ENCODE results near the gene DIS3L. TPM values are rescaled to one million over a fixed set of nuclear protein-coding genes. Genes with fewer than 3 reads are reported as not detected.
"Not testable (repeated sequence)": the region's sequence is repeated elsewhere in the genome, so short reads cannot be mapped to it uniquely, and the experiment has no call there.

DIS3L gene
- total RNA-seq, 1 experiment from 2014 or later, result 31.1 TPM

DNA sequence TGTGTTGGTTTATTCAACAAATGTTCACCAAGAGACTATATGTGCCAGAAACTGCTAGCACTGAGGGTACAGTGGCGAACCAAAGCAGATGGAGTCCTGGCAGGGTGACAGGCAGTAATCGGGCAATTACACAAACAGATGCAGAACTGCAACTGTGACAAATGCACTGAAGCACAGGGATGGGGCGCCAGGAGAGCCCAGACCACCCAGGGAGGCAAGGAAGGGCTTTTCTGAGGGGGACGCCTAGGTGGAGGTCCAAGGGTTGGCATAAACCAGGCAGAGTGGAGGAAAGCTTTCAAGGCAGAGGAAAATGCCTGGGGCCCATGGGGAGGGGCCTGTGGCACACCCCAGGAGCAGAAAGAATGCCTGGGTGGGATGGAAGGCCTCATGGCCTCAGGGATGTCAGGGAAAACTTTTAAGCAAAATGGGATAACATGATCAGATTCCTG lies 5.5 kb downstream of the DIS3L start:
- ATAC-seq (no peak), DNase-seq (ENCODE audit: low read depth, low spot score) (no peak)
- ChIA-PET CTCF (no interaction called here), POLR2A (interaction anchor here (0.8 kb wide), 1 partner anchor 425 kb away, joined by 6 read pairs; no protein-coding TSS in a partner anchor)
- peaks cover 16% of the 10 kb centered on the region for H3K4me1 ChIP-seq (ENCODE audit: control insufficient read depth, insufficient read depth, low read length)
- H3K27me3 ChIP-seq (ENCODE audit: control insufficient read depth, insufficient read depth, low read length), result no peaks in the 10 kb centered on the region
- BruUV-seq (replicated peaks), result no TSS peak
- H3K27ac ChIP-seq (ENCODE audit: low read length), result no peak overlapping the region
- H3K36me3 ChIP-seq (ENCODE audit: control insufficient read depth, insufficient read depth, low read length), result no peaks in the 10 kb centered on the region
- in situ Hi-C loops (cut with HindIII; ENCODE audit: low pct_unique_long_range_greater_than_20kb, low sequenced_read_pairs), result no loop called here
- TF ChIP-seq, protein P1, sequence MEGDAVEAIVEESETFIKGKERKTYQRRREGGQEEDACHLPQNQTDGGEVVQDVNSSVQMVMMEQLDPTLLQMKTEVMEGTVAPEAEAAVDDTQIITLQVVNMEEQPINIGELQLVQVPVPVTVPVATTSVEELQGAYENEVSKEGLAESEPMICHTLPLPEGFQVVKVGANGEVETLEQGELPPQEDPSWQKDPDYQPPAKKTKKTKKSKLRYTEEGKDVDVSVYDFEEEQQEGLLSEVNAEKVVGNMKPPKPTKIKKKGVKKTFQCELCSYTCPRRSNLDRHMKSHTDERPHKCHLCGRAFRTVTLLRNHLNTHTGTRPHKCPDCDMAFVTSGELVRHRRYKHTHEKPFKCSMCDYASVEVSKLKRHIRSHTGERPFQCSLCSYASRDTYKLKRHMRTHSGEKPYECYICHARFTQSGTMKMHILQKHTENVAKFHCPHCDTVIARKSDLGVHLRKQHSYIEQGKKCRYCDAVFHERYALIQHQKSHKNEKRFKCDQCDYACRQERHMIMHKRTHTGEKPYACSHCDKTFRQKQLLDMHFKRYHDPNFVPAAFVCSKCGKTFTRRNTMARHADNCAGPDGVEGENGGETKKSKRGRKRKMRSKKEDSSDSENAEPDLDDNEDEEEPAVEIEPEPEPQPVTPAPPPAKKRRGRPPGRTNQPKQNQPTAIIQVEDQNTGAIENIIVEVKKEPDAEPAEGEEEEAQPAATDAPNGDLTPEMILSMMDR (IDR thresholded peaks at IDR 0.05), result no peak
- no peak for TF ChIP-seq POLR2AphosphoS5 (IDR thresholded peaks at IDR 0.05; ENCODE audit: low read depth, low read length)
- no peak for TF ChIP-seq SIN3A (IDR thresholded peaks at IDR 0.05; ENCODE audit: borderline replicate concordance, insufficient read depth, low read depth, low read length)
- no peak for TF ChIP-seq TCF7L2 (IDR thresholded peaks at IDR 0.05; ENCODE audit: low read depth, low read length)
- TF ChIP-seq, protein P2, sequence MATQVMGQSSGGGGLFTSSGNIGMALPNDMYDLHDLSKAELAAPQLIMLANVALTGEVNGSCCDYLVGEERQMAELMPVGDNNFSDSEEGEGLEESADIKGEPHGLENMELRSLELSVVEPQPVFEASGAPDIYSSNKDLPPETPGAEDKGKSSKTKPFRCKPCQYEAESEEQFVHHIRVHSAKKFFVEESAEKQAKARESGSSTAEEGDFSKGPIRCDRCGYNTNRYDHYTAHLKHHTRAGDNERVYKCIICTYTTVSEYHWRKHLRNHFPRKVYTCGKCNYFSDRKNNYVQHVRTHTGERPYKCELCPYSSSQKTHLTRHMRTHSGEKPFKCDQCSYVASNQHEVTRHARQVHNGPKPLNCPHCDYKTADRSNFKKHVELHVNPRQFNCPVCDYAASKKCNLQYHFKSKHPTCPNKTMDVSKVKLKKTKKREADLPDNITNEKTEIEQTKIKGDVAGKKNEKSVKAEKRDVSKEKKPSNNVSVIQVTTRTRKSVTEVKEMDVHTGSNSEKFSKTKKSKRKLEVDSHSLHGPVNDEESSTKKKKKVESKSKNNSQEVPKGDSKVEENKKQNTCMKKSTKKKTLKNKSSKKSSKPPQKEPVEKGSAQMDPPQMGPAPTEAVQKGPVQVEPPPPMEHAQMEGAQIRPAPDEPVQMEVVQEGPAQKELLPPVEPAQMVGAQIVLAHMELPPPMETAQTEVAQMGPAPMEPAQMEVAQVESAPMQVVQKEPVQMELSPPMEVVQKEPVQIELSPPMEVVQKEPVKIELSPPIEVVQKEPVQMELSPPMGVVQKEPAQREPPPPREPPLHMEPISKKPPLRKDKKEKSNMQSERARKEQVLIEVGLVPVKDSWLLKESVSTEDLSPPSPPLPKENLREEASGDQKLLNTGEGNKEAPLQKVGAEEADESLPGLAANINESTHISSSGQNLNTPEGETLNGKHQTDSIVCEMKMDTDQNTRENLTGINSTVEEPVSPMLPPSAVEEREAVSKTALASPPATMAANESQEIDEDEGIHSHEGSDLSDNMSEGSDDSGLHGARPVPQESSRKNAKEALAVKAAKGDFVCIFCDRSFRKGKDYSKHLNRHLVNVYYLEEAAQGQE (IDR thresholded peaks at IDR 0.05; ENCODE audit: insufficient read depth in 1 of 2, low read depth in 2 of 2, low read length in 1 of 2), result no peak
- H3K4me3 ChIP-seq (ENCODE audit: low read depth in 2 of 2, low read length in 2 of 2), result no peak overlapping the region
- no peaks in the 10 kb centered on the region for H3K9me3 ChIP-seq (ENCODE audit: control insufficient read depth, insufficient read depth, low read depth, low read length)
- intact Hi-C loops (cut with micrococcal nuclease; ENCODE audit: unreplicated experiment), result no loop called here

DNA sequence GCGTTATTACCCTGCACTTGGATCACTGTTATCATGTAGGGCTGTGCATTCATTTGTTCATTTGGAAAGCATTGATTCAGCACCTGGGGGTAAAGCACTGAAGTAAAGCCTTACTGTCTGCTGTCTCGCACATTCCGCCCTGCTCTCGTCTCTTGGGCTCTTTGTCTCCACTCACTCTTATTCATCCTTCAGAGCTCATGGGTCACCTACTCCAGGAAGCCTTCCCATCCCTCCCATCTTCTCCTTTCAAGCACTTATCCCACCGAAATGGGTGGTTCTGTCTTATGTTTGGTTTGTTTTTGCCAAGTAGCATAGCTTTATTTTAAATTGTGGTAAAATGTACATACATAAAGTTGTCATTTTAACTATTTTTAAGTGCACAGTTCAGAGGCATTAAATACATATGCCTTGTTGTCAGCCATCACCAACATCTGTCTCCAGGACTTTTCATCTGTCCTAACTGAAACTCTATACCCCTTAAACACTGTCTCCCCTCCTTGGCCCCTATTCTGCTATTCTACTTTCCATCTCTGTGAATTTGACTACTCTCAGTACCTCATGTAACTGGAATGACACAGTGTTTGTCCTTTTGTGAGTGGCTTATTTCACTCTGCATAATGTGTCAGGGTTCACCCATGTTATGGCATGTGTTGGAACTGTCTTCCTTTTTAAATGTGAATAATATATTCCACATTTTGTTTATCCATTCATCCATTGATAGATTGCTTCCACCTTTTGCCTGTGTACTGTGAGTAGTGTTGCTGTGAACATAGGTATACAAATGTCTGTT lies 9.3 kb downstream of the DIS3L start:
- in situ Hi-C loops (cut with HindIII; ENCODE audit: low pct_unique_long_range_greater_than_20kb, low sequenced_read_pairs) (no loop called here), intact Hi-C loops (cut with micrococcal nuclease; ENCODE audit: unreplicated experiment) (no loop called here)
- no peak overlapping the region for H3K27ac ChIP-seq (ENCODE audit: low read length)
- DNase-seq (ENCODE audit: low read depth, low spot score) (no peak), ATAC-seq (no peak)
- H3K27me3 ChIP-seq (ENCODE audit: control insufficient read depth, insufficient read depth, low read length), result no peaks in the 10 kb centered on the region
- no peaks in the 10 kb centered on the region for H3K9me3 ChIP-seq (ENCODE audit: control insufficient read depth, insufficient read depth, low read depth, low read length)
- H3K4me1 ChIP-seq (ENCODE audit: control insufficient read depth, insufficient read depth, low read length), result no peaks in the 10 kb centered on the region
- ChIA-PET POLR2A (no interaction called here), CTCF (no interaction called here)
- TF ChIP-seq TCF7L2 (IDR thresholded peaks at IDR 0.05; ENCODE audit: low read depth, low read length), result no peak
- TF ChIP-seq POLR2AphosphoS5 (IDR thresholded peaks at IDR 0.05; ENCODE audit: low read depth, low read length), result no peak
- TF ChIP-seq, protein P2 (IDR thresholded peaks at IDR 0.05; ENCODE audit: insufficient read depth in 1 of 2, low read depth in 2 of 2, low read length in 1 of 2), result no peak
- no peak for TF ChIP-seq SIN3A (IDR thresholded peaks at IDR 0.05; ENCODE audit: borderline replicate concordance, insufficient read depth, low read depth, low read length)
- TF ChIP-seq, protein P1 (IDR thresholded peaks at IDR 0.05), result no peak
- no peaks in the 10 kb centered on the region for H3K36me3 ChIP-seq (ENCODE audit: control insufficient read depth, insufficient read depth, low read length)
- BruUV-seq (replicated peaks), result no TSS peak
- H3K4me3 ChIP-seq (ENCODE audit: low read depth in 2 of 2, low read length in 2 of 2), result no peak overlapping the region

DNA sequence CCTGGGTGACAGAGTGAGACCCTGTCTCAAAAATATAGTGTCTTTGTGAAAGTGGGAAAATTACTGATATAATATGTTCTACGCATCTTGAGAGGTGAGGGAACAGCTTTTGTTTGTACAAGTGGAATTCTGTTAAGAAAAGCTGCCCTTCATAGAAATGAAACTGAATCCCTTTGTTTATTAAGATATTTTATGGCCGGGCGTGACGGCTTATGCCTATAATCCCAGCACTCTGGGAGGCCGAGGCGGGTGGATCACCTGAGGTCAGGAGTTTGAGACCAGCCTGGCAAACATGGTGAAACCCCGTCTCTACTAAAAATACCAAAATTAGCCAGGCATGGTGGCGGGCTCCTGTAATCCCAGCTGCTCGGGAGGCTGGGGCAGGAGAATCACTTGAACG lies 11.1 kb downstream of the DIS3L start:
- H3K36me3 ChIP-seq (ENCODE audit: control insufficient read depth, insufficient read depth, low read length); H3K9me3 ChIP-seq (ENCODE audit: control insufficient read depth, insufficient read depth, low read depth, low read length); DNase-seq (ENCODE audit: low read depth, low spot score); POLR2A ChIA-PET; CTCF ChIA-PET; intact Hi-C loops (cut with micrococcal nuclease; ENCODE audit: unreplicated experiment); H3K4me1 ChIP-seq (ENCODE audit: control insufficient read depth, insufficient read depth, low read length); in situ Hi-C loops (cut with HindIII; ENCODE audit: low pct_unique_long_range_greater_than_20kb, low sequenced_read_pairs); H3K27me3 ChIP-seq (ENCODE audit: control insufficient read depth, insufficient read depth, low read length); BruUV-seq (replicated peaks); H3K27ac ChIP-seq (ENCODE audit: low read length); ATAC-seq; H3K4me3 ChIP-seq (ENCODE audit: low read depth in 2 of 2, low read length in 2 of 2): not testable (repeated sequence)

Data from Panc1 (cell line).